Activated T-helper 1 cell treated with anti-CD3 and anti-CD28 coated beads, Interleukin-12 subunit alpha, Interleukin-12 subunit beta, Interleukin-2, Interleukin-4 antibody, amounts not matched to agents 30 ng/mL and 10 ng/mL and 1 ng/mL, durations not matched to agents 14 hours and 24 hours and 36 hours (primary cell): ENCODE results near the gene CABLES1. TPM values are rescaled to one million over a fixed set of nuclear protein-coding genes. Genes with fewer than 3 reads are reported as not detected.
"Not testable (repeated sequence)": the region's sequence is repeated elsewhere in the genome, so short reads cannot be mapped to it uniquely, and the experiment has no call there.

Experiments
- DNase-seq: peaks from one replicate; pipeline ENCODE4 v3.0.0; 2021; ENCODE audit warnings: low spot score
- H3K27ac Mint-ChIP-seq: one replicate; pipeline ENCODE4 v1.8.0; 2021; ENCODE audit warnings: mild to moderate bottlenecking, mixed read lengths
- H3K27me3 Mint-ChIP-seq: one replicate; pipeline ENCODE4 v1.8.0; 2022; ENCODE audit warnings: mild to moderate bottlenecking, moderate library complexity, mixed read lengths; ENCODE audit not compliant: insufficient read depth
- H3K36me3 Mint-ChIP-seq: one replicate; pipeline ENCODE4 v1.8.0; 2021; ENCODE audit warnings: low read depth, mixed read lengths
- H3K4me1 Mint-ChIP-seq: one replicate; pipeline ENCODE4 v1.8.0; 2021; ENCODE audit warnings: low read depth, mixed read lengths
- H3K4me3 Mint-ChIP-seq: one replicate; pipeline ENCODE4 v1.8.0; 2021; ENCODE audit warnings: mild to moderate bottlenecking, moderate library complexity, mixed read lengths
- H3K9me3 Mint-ChIP-seq: one replicate; pipeline ENCODE4 v1.8.0; 2021; ENCODE audit warnings: mixed read lengths
- intact Hi-C: fragments of 100-400 bp; cut with micrococcal nuclease; formaldehyde crosslinking; loops from one replicate; pipeline ENCODE4 v1.15.1; 2024
- total RNA-seq: library from RNA; stranded (reverse); gene quantifications from 2 replicates; pipeline ENCODE4 v1.2.3, GENCODE V29; 2022

The CABLES1 gene
- total RNA-seq, 1 donor from 2014 or later, result 3.2 TPM

DNA sequence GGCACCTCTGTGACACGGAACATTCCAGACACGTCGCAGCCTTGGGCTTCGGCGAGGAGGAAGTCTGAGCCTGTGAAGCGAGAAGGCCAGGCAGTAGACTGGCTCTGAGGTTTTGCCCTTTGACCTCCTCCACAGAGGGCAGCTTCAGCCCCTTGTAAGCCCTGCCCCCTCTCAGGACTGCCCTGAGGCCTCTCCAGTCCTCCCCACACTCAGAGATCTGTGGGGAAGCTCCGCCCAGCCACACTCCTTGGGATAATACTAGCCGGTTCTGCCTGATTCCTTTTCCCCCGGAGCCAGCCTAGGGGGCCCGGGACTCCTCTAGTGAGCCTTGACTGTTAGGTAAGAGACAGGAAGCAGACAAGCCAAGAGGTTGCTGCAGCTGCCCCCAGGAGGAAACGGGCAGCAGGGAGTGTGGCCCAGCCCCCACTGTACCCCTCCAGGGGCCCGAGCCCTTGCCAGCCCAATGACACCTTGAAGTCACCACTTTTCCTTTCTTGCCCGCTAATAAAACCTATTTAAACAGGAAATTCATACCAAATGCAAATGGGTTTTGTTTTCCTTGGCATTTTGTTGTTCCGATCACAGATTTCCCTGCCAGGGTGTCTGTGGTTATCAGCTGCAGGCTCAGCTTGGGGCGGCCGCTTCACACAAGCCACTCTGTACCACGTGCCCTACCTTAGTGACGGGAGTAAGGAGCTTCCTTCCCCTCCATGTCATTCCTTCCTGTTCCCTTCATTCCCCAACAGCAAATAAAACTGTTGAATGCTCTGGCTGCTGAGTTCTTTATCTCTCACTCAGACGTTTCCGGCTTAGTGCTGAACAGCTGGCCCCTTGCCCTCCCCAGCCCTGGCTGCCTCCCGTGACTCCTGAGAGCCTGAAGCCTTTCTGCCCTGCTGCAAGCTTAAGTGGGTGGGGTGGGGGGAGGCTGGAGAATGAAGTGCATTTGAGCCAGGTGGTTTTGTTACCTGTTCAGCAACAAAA lies 124.7 kb downstream of the CABLES1 start:
- peak overlapping the region; percentile 41 for H3K27ac Mint-ChIP-seq
- no peak for DNase-seq
- peaks cover 39% of the 10 kb centered on the region for H3K4me1 Mint-ChIP-seq
- no peaks in the 10 kb centered on the region for H3K9me3 Mint-ChIP-seq
- peak overlapping the region; percentile 40 for H3K4me3 Mint-ChIP-seq
- intact Hi-C loops, result no loop called here
- no peaks in the 10 kb centered on the region for H3K36me3 Mint-ChIP-seq
- no peaks in the 10 kb centered on the region for H3K27me3 Mint-ChIP-seq

- H3K4me3 Mint-ChIP-seq, result no peak overlapping the region
- DNase-seq, result no peak
- H3K4me1 Mint-ChIP-seq, result peaks cover 39% of the 10 kb centered on the region
- intact Hi-C loops, result no loop called here
- no peaks in the 10 kb centered on the region for H3K36me3 Mint-ChIP-seq
- H3K27ac Mint-ChIP-seq, result no peak overlapping the region
- no peaks in the 10 kb centered on the region for H3K9me3 Mint-ChIP-seq
- no peaks in the 10 kb centered on the region for H3K27me3 Mint-ChIP-seq
Observed at GRCh38 chr18:23260926-23261590, 125.8 kb downstream of the CABLES1 start.

DNA sequence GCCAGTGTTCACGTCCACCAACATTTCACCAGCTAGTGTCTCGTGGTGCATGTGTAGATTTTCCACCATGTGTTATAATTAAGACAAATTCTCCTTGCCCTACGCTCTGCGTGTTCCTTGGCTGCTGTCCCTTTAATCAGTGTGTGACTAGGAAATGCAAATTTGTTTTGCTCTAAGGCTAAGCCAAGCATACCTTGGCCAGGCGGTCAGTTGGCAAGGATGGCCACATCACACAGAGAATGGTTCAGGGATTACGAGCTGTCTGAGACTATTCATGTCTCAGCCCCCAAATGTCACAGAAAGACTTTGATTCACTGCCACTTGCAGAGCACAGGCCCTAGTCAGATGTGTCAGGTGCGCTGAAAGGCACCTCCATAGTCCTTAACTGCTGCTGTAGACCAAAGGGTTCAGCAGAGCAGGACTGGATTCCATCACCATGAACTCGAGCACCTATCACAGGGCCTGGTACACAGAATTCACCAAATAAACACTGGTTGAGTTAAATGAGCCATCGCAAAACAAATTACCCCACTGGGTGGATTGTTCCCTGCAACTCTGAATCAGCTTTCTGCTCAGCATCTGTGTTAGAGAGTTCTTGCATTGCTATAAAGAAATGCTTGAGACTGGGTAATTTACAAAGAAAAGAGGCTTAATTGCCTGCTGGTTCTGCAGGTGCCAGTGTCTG lies 128.4 kb downstream of the CABLES1 start:
- Mint-ChIP-seq H3K36me3 (peaks cover 4% of the 10 kb centered on the region), H3K4me3 (no peak overlapping the region), H3K27ac (no peak overlapping the region), H3K27me3 (no peaks in the 10 kb centered on the region), H3K4me1 (peaks cover 39% of the 10 kb centered on the region), H3K9me3 (peaks cover 8% of the 10 kb centered on the region)
- intact Hi-C loops, result no loop called here
- no peak for DNase-seq

DNA sequence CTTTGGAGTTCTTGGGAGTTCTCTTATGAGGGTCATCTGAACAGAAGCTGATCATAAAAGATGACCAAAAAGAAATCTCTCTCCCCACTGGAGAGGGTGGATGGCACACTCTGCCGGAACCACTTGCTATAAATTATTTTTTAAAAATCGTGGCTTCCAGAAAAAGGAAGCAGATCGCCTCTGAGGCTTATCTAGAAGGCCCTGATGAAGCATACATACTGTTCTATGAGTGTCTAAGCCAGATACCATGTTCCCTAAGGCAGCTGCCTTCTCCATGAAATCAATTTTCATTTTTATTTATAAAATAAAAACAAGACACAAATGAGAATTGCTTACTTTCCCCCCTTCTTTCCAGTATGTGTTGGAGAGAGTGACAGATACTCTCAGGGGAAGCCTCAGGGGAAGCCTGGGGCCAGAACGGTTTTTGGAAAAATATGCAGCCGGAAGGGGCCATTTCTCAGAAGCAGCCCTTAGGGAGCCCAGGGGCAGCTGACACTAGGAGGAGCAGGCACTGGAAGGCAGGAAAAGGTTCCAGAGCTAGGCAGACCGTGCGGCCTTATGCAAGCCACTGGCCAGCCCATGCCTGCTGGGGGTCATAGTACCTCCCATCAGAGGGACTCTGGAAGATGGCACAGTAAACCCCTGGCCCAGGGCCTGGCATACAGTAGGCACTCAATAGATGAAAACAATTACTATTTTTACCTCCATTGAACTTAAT lies 130.6 kb downstream of the CABLES1 start:
- Mint-ChIP-seq H3K27ac (no peak overlapping the region), H3K4me3 (no peak overlapping the region), H3K36me3 (peaks cover 9% of the 10 kb centered on the region), H3K9me3 (peaks cover 27% of the 10 kb centered on the region), H3K4me1 (peaks cover 26% of the 10 kb centered on the region), H3K27me3 (peaks cover 2% of the 10 kb centered on the region)
- intact Hi-C loops, result no loop called here
- no peak for DNase-seq

DNA sequence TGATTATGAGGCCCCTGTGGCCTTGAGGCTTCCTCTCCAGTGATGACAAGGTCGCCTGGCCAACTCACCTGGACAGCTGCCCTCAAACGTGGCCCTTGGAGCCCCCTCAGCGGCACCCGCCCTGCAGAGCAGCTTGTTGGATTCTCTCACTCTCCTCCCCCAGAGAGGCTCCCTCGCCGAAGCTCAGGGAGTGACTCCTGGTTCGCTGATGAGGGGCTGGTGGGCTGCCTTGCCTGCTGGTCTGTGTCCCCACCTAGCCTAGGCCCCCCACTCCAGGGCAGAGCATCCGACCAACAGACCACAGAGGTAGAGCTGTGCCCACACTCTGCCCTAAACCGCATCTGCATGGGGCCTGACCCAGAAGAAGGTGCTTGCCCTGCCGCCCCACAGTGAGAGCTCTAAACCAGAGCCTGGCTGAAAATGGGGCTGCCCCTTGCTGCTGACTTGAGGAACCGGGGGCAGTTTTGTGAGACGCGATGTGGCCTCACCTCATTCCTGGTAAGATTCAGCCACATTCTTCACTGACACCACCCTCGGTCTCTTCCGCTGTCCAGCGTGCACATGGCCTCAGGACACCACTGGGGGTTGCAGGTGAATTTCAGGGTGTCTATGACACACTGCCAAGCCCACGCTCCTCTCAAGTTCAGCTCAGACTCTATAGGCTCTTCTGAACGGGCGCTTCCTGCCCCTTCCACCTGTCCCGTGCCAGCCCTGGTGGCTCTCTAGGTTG lies 131.6 kb downstream of the CABLES1 start:
- H3K4me1 Mint-ChIP-seq, result peaks cover 23% of the 10 kb centered on the region

GRCh38 chr18:23267447-23267776 lies 132.1 kb downstream of the CABLES1 start:
- Mint-ChIP-seq H3K4me3 (no peak overlapping the region), H3K9me3 (peaks cover 38% of the 10 kb centered on the region), H3K27me3 (peaks cover 2% of the 10 kb centered on the region), H3K36me3 (peaks cover 9% of the 10 kb centered on the region), H3K27ac (no peak overlapping the region), H3K4me1 (peaks cover 23% of the 10 kb centered on the region)
- intact Hi-C loops, result no loop called here
- no peak for DNase-seq

More for the DNA sequence above, 131.6 kb downstream of the CABLES1 start:
- Mint-ChIP-seq H3K9me3 (peaks cover 37% of the 10 kb centered on the region), H3K4me3 (no peak overlapping the region), H3K27me3 (peaks cover 2% of the 10 kb centered on the region), H3K36me3 (peaks cover 9% of the 10 kb centered on the region), H3K27ac (no peak overlapping the region)
- DNase-seq, result no peak
- intact Hi-C loops, result no loop called here

DNA sequence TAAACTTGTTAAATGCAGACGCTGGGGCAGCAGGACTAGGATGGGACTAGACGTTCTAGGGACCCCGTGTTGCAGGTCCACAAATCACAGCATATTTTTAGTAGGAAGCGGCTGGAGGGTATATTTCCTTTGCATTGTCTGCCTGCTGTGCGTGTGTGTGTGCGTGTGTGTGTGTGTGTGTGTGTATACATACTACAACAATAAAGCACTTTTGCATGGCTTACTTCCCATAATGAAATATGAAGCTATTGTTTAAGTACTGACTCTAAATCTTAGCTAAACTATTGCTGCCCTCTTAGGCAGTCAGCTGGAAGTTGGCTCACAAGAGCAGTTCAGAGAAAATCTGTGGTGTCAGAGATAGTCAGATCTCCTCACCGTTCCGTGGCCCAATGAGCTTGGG lies 133.4 kb downstream of the CABLES1 start:
- no peak for DNase-seq
- H3K4me1 Mint-ChIP-seq, result peaks cover 31% of the 10 kb centered on the region
- H3K4me3 Mint-ChIP-seq, result no peak overlapping the region
- peaks cover 42% of the 10 kb centered on the region for H3K9me3 Mint-ChIP-seq
- peaks cover 9% of the 10 kb centered on the region for H3K36me3 Mint-ChIP-seq
- no peak overlapping the region for H3K27ac Mint-ChIP-seq
- intact Hi-C loops, result no loop called here
- H3K27me3 Mint-ChIP-seq, result peaks cover 2% of the 10 kb centered on the region

GRCh38 chr18:23269068-23269467 lies 133.8 kb downstream of the CABLES1 start:
- intact Hi-C loops, H3K27ac Mint-ChIP-seq, H3K36me3 Mint-ChIP-seq, DNase-seq, H3K27me3 Mint-ChIP-seq, H3K4me3 Mint-ChIP-seq: not testable (repeated sequence)
- Mint-ChIP-seq H3K9me3 (peaks cover 42% of the 10 kb centered on the region), H3K4me1 (peaks cover 31% of the 10 kb centered on the region)

DNA sequence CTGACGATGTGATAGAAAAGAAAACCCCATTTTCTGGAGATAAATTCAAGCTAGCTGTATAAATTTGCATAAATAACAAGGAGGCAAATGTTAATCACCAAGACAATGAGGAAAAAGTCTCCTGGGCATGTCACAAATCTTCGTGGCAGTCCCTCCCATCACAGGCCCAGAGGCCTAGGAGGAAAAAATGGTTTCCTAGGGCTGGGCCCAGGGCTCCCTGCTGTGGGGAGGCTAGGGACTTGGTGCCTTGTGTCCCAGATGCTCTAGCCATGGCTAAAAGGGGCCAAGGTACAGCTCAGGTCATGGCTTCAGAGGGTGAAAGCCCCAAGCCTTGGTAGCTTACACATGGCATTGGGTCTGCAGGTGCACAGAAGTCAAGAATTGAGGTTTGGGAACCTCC lies 134.6 kb downstream of the CABLES1 start:
- DNase-seq, result no peak
- Mint-ChIP-seq H3K27ac (no peak overlapping the region), H3K36me3 (peaks cover 9% of the 10 kb centered on the region), H3K27me3 (peaks cover 2% of the 10 kb centered on the region), H3K4me1 (peaks cover 31% of the 10 kb centered on the region), H3K9me3 (peaks cover 42% of the 10 kb centered on the region), H3K4me3 (no peak overlapping the region)
- intact Hi-C loops, result no loop called here

DNA sequence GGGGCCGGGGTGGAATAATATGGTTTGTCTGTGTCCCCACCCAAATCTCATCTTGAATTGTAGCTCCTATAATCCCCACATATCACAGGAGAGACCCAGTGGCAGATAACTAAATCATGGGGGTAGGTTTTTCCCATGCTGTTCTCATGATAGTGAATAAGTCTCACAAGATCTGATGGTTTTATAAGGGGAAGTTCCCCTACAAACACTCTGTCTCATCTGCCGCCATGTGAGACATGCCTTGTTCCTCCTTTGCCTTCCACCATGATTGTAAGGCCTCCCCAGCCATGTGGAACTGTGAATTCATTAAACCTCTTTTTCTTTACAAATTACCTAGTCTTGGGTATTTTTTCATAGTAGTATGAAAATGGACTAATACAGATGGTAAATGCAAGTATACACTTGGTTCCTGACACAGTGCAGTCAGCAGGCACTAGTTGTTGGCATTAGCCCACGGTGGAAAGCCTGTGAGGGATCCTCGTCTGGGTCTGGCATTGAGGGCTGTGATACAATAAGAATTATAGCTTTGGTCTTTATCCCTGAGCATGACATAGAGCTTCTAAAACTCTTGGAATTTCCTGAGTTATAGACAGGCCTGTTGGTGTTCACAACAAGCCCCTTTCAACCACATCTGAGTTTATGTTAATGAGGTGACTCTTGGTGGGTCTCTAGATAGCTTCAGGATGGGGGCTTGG lies 135.8 kb downstream of the CABLES1 start:
- no peak overlapping the region for H3K4me3 Mint-ChIP-seq
- intact Hi-C loops, result no loop called here
- peaks cover 9% of the 10 kb centered on the region for H3K36me3 Mint-ChIP-seq
- H3K27ac Mint-ChIP-seq, result no peak overlapping the region
- peaks cover 42% of the 10 kb centered on the region for H3K9me3 Mint-ChIP-seq
- H3K27me3 Mint-ChIP-seq, result peaks cover 2% of the 10 kb centered on the region
- no peak for DNase-seq
- H3K4me1 Mint-ChIP-seq, result peaks cover 31% of the 10 kb centered on the region

DNA sequence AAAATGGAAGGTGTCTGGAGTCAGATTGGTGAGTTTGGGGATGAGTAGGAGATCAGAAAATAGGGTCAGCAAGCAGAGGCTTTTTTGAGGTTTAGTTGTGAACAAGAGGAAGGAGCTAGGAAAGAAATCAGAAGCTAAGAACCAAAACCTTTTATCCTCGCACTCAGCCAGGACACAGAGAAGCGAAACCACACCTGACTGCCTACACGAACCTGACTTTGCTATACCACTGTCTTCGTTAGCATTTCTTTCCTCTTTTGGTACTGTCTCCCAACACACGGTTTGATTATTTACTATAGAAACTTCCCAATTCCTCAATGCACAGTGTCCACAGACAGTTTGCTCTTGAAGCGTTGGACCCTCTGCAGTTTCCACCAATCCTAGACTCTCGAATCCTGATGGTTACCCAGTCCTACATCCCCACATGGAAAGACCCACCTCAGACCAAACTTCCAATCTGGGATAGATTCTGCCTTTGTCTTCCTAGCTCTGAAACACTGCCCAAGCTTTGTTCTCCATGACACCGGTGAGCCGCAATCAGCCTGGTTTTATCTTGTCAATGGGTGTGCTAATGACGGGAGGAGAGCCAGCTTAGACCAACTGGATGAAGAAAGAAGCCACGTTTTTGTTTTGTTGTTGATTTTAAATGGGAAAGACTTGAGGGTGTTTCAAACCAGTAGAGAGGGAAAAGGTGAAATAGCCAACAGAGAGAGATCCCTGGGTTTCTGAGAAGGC lies 137.4 kb downstream of the CABLES1 start:
- Mint-ChIP-seq H3K9me3 (peaks cover 47% of the 10 kb centered on the region), H3K4me1 (peaks cover 24% of the 10 kb centered on the region), H3K27ac (no peak overlapping the region), H3K27me3 (peaks cover 2% of the 10 kb centered on the region), H3K36me3 (peaks cover 13% of the 10 kb centered on the region), H3K4me3 (no peak overlapping the region)
- intact Hi-C loops, result no loop called here
- no peak for DNase-seq
